ENCODE measurements around the gene RPL9.

- TF ChIP-seq ELK1 (IDR thresholded peaks at IDR 0.05; ENCODE audit: borderline replicate concordance, low read depth, low read length) (no peak), SMC3 (IDR thresholded peaks at IDR 0.05; ENCODE audit: low read depth, low read length) (no peak), POLR2A (IDR thresholded peaks at IDR 0.05; ENCODE audit: low read depth, low read length) (no peak), CTCF (conservative IDR thresholded peaks at IDR 0.05; ENCODE audit: low read depth, low read length) (no peak), CEBPB (IDR thresholded peaks at IDR 0.05; ENCODE audit: low read depth, low read length) (no peak), RAD21 (IDR thresholded peaks at IDR 0.05; ENCODE audit: low read length) (no peak), CHD1 (IDR thresholded peaks at IDR 0.05; ENCODE audit: low read depth, low read length) (no peak), RFX5 (IDR thresholded peaks at IDR 0.05; ENCODE audit: low read depth, low read length) (no peak), MXI1 (IDR thresholded peaks at IDR 0.05; ENCODE audit: borderline replicate concordance, low read depth, low read length) (no peak), MAFK (IDR thresholded peaks at IDR 0.05; ENCODE audit: low read depth, low read length) (no peak), USF2 (IDR thresholded peaks at IDR 0.05; ENCODE audit: low read depth, low read length) (no peak)
Measured at GRCh38 chr4:39490322-39490721, 31.6 kb upstream of the RPL9 start.
